Smooth muscle cell (in vitro differentiated cells): ENCODE results near the gene MZB1. TPM values are rescaled to one million over a fixed set of nuclear protein-coding genes. Genes with fewer than 3 reads are reported as not detected.
"Not testable (repeated sequence)": the region's sequence is repeated elsewhere in the genome, so short reads cannot be mapped to it uniquely, and the experiment has no call there.

ENCODE experiments used
- DNase-seq: peaks from one replicate; lab custom pipeline; 2025; ENCODE audit not compliant: unreplicated experiment; lab: John Stamatoyannopoulos, UW
- H2AFZ ChIP-seq: fragments of 200-600 bp; sonication (generic); 2 replicates; pipeline ENCODE4 v1.6.0; 2016; ENCODE audit warnings: antibody characterized with exemption, low read depth, mild to moderate bottlenecking
- H3F3A ChIP-seq: fragments of 200-600 bp; sonication (generic); 2 replicates; pipeline ENCODE4 v1.6.0; 2017; ENCODE audit warnings: antibody characterized with exemption, low read depth
- H3K27ac ChIP-seq: fragments of 200-600 bp; sonication (generic); 2 replicates; pipeline ENCODE4 v1.5.1; 2016; ENCODE audit warnings: low read depth, mild to moderate bottlenecking
- H3K27me3 ChIP-seq: fragments of 200-600 bp; sonication (generic); 2 replicates; pipeline ENCODE4 v1.6.1; 2016; ENCODE audit warnings: low read depth, mild to moderate bottlenecking
- H3K36me3 ChIP-seq: fragments of 200-600 bp; sonication (generic); 2 replicates; pipeline ENCODE4 v1.5.1; 2016; ENCODE audit warnings: low read depth
- H3K4me1 ChIP-seq: fragments of 200-600 bp; sonication (generic); 2 replicates; pipeline ENCODE4 v1.5.1; 2016; ENCODE audit warnings: low read depth
- H3K4me2 ChIP-seq: fragments of 200-600 bp; sonication (generic); 2 replicates; pipeline ENCODE4 v1.6.0; 2016; ENCODE audit warnings: mild to moderate bottlenecking
- H3K4me3 ChIP-seq: fragments of 200-600 bp; sonication (generic); 2 replicates; pipeline ENCODE4 v1.5.1; 2016; ENCODE audit warnings: mild to moderate bottlenecking
- H3K79me2 ChIP-seq: fragments of 200-600 bp; sonication (generic); 2 replicates; pipeline ENCODE4 v1.6.0; 2016; ENCODE audit warnings: low read depth, mild to moderate bottlenecking
- H3K9ac ChIP-seq: fragments of 200-600 bp; sonication (generic); 2 replicates; pipeline ENCODE4 v1.6.0; 2016; ENCODE audit warnings: low read depth
- H3K9me3 ChIP-seq: fragments of 200-600 bp; sonication (generic); replicated peaks from 2 replicates; pipeline ENCODE4 v1.5.1; 2016; ENCODE audit warnings: low read depth
- H4K20me1 ChIP-seq: fragments of 200-600 bp; sonication (generic); 2 replicates; pipeline ENCODE4 v1.6.0; 2016; ENCODE audit warnings: low read depth
- WGBS: methylation state at CpG from one replicate; pipeline ENCODE4 v1.1.7; 2016; ENCODE audit warnings: low lambda C conversion rate; 5-methylcytosine and 5-hydroxymethylcytosine counted together
- polyA plus RNA-seq: library from polyadenylated mRNA; unstranded; fragments of >200 nt; fragmentation: Nextera tagmentation; extraction: Ambion mirVana; gene quantifications from 2 replicates; pipeline ENCODE4 v1.2.1, GENCODE V29; 2016
- total RNA-seq: library from RNA; depleted of rRNA; stranded (reverse); fragments of >200 nt; gene quantifications from 2 replicates; pipeline ENCODE4 v1.2.3, GENCODE V29; 2014
- TF ChIP-seq, protein P1 (sequence below): fragments of 200-600 bp; sonication (generic); IDR thresholded peaks from 2 replicates; pipeline ENCODE4 v1.5.1; 2017; ENCODE audit warnings: borderline replicate concordance, mild to moderate bottlenecking, antibody characterized with exemption; ENCODE audit not compliant: insufficient read depth, poor library complexity, severe bottlenecking

The MZB1 gene
- total and polyA plus RNA-seq, 2 experiments from 2014 or later, result 0.19 TPM; not detected in 1

DNA sequence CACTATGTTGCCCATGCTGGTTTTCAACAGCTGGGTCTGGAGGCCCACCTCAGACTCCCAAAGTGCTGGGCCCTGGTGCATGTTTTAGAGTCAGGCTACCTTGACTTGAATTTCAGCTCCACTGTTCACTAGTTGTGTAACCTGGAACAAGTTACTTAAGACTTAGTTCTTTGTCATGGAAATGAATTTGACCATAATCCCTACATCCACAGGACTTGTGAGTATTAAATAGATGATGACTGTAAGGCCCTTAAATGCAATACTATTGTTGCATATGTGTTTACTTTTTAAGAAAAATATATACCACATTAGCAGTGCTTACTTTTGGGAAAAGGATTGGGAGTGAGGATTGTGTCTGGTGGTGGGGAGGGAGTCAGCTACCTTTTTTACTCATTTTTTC is 31.6 kb downstream of the MZB1 start:
- Histone ChIP-seq H3F3A (no peaks in the 10 kb centered on the region), H3K27ac (no peak overlapping the region), H3K4me3 (no peak overlapping the region), H3K79me2 (peaks cover 100% of the 10 kb centered on the region), H3K4me2 (no peak overlapping the region), H3K9me3 (no peaks in the 10 kb centered on the region), H2AFZ (no peak overlapping the region), H3K9ac (no peak overlapping the region), H3K36me3 (peaks cover 5% of the 10 kb centered on the region), H3K27me3 (no peaks in the 10 kb centered on the region), H4K20me1 (peaks cover 100% of the 10 kb centered on the region), H3K4me1 (no peaks in the 10 kb centered on the region)
- TF ChIP-seq, protein P1, sequence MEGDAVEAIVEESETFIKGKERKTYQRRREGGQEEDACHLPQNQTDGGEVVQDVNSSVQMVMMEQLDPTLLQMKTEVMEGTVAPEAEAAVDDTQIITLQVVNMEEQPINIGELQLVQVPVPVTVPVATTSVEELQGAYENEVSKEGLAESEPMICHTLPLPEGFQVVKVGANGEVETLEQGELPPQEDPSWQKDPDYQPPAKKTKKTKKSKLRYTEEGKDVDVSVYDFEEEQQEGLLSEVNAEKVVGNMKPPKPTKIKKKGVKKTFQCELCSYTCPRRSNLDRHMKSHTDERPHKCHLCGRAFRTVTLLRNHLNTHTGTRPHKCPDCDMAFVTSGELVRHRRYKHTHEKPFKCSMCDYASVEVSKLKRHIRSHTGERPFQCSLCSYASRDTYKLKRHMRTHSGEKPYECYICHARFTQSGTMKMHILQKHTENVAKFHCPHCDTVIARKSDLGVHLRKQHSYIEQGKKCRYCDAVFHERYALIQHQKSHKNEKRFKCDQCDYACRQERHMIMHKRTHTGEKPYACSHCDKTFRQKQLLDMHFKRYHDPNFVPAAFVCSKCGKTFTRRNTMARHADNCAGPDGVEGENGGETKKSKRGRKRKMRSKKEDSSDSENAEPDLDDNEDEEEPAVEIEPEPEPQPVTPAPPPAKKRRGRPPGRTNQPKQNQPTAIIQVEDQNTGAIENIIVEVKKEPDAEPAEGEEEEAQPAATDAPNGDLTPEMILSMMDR, result no peak
- no peak for DNase-seq

DNA sequence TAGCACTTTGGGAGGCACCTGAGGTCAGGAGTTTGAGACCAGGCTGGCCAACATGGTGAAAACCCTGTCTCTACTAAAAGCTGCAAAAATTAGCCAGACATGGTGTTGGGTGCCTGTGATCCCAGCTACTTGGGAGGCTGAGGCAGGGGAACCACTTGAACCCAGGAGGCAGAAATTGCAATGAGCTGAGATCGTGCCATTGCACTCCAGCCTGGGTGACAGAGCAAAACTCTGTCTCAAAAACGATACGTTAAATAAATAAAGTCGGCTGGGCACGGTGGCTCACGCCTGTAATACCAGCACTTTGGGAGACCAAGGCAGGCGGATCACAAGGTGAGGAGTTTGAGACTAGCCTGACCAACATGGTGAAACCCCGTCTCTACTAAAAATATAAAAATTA is 33.8 kb downstream of the MZB1 start:
- not testable (repeated sequence) for H3K4me2 ChIP-seq, DNase-seq, H3K27ac ChIP-seq, H3K9ac ChIP-seq, H3F3A ChIP-seq, H3K9me3 ChIP-seq, H2AFZ ChIP-seq, H3K36me3 ChIP-seq, H3K4me3 ChIP-seq, H3K4me1 ChIP-seq, H3K27me3 ChIP-seq
- H3K79me2 ChIP-seq, result peaks cover 100% of the 10 kb centered on the region
- 98% methylated on average over 8 of the region's 8 CpGs for WGBS
- peaks cover 100% of the 10 kb centered on the region for H4K20me1 ChIP-seq

- Histone ChIP-seq H4K20me1 (peaks cover 100% of the 10 kb centered on the region), H3K79me2 (peaks cover 100% of the 10 kb centered on the region)
- WGBS, result 97% methylated on average over 3 of the region's 3 CpGs
Measured at GRCh38 chr5:139354186-139354585, 35.5 kb downstream of the MZB1 start.

GRCh38 chr5:139347863-139348262 is 41.9 kb downstream of the MZB1 start:
- H3K9me3 ChIP-seq, H2AFZ ChIP-seq, H3K36me3 ChIP-seq, H3K27ac ChIP-seq, H3K9ac ChIP-seq, H3K4me2 ChIP-seq, H3F3A ChIP-seq, DNase-seq, H3K27me3 ChIP-seq, H3K4me3 ChIP-seq: not testable (repeated sequence)
- 95% methylated on average over 9 of the region's 9 CpGs for WGBS
- peaks cover 100% of the 10 kb centered on the region for H3K79me2 ChIP-seq
- peaks cover 14% of the 10 kb centered on the region for H3K4me1 ChIP-seq
- H4K20me1 ChIP-seq, result peaks cover 100% of the 10 kb centered on the region

More at GRCh38 chr5:139354186-139354585, 35.5 kb downstream of the MZB1 start:
- DNase-seq, result no peak
- Histone ChIP-seq H3K36me3 (peaks cover 5% of the 10 kb centered on the region), H3K27ac (no peak overlapping the region), H3F3A (no peaks in the 10 kb centered on the region), H3K4me2 (no peak overlapping the region), H3K9me3 (no peaks in the 10 kb centered on the region), H3K27me3 (no peaks in the 10 kb centered on the region), H3K9ac (no peak overlapping the region), H3K4me3 (no peak overlapping the region), H2AFZ (no peak overlapping the region), H3K4me1 (no peaks in the 10 kb centered on the region)
- TF ChIP-seq, protein P1, result no peak

DNA sequence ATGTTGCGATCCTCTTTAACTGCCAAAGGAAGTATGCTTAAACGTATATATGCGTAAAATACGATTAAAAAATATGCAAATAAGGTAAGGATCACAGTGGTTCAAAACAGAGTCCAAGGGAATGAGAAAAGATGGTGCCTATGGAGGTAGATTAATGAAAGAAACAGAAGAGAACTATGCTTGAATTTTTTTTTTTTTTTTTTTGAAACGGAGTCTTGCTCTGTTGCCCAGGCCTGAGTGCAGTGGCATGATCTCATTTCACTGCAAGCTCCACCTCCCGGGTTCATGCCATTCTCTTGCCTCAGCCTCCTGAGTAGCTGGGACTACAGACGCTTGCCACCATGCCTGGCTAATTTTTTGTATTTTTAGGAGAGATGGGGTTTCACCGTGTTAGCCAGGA is 44.3 kb downstream of the MZB1 start:
- H3K27me3 ChIP-seq, DNase-seq, H3K9ac ChIP-seq, H3K9me3 ChIP-seq, H3K4me3 ChIP-seq, H3K4me2 ChIP-seq, H3K36me3 ChIP-seq, H2AFZ ChIP-seq, H3K27ac ChIP-seq, H3F3A ChIP-seq: not testable (repeated sequence)
- H4K20me1 ChIP-seq, result peaks cover 82% of the 10 kb centered on the region
- H3K79me2 ChIP-seq, result peaks cover 88% of the 10 kb centered on the region
- 98% methylated on average over 8 of the region's 8 CpGs for WGBS
- H3K4me1 ChIP-seq, result peaks cover 21% of the 10 kb centered on the region
